ENCODE results near the gene NUP107.

NUP107 gene

DNA sequence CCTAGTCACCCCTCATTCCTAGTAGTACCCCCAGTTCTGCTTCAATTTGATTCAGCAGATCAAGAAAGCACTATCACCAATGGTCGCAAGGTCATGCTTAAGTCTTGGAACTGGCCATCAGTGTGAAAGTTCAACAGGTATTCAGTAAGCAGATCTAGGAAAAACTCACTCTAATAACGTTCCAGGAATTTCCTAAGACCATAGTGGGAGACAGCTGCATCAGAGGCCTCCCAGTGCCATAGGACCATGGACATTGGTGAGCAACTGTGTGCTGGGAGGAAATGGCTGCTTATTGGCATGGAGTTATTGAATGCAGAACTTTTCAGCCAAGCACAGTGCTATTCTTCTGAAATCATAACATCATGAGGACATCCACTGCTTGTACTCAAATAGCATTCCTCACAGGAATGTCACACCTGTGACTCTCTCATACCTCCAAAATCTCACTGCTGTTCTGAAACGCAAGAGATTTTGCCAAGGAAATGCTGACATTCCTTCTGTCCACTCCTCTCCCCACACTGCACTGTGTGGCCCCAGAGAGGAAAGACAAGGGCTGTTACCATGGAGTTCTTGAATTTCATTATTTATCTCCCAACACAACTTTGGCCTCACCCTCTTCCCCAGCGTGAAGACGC, 90.3 kb downstream of the NUP107 start:
- no peak for DNase-seq

- no peak for DNase-seq
These were observed 92.5 kb downstream of the NUP107 start for GRCh38 chr12:68779280-68779679.

DNA sequence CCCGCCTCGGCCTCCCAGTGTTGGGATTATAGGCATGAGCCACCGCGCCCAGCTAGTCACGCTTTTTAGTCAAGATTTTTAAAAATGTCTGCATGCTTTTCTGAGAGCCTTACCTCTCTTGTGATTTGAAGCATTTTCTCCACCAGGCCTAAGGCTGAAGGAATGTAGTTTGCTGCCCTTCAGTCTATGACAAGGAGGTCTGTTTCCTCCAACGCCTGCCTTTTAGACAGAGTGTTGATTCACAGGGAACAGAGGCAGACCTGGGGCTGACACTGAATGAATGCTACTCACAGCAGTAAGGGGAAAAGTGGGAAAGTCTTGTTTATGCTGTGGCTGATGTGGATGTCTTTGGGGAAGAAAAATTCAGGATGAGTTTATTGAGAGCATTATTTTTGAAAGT, 94.0 kb downstream of the NUP107 start:
- no peak for DNase-seq

- DNase-seq = no peak
These were observed 95.0 kb downstream of the NUP107 start for GRCh38 chr12:68781728-68782127.

- no peak for DNase-seq
These were observed 97.2 kb downstream of the NUP107 start for GRCh38 chr12:68784015-68784414.

DNA sequence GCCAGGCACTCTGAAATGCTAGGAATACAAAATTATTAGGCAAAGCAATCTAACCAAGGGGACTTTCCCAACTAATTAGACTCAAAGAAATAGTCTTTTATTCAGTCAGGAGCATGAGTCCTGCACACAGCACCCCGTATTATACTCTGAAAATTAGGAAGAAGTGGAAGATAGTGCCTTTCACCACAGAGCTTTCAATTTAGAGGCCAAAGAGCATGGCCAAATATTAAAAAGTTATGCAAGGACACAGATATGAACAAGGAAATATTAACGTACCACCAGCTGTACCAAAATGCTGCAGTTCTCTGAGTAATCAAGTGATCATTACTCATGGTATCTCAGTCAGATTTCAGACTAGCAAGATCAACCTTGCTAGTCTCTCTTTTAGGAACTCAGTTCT, 98.6 kb downstream of the NUP107 start:
- no peak for DNase-seq

DNA sequence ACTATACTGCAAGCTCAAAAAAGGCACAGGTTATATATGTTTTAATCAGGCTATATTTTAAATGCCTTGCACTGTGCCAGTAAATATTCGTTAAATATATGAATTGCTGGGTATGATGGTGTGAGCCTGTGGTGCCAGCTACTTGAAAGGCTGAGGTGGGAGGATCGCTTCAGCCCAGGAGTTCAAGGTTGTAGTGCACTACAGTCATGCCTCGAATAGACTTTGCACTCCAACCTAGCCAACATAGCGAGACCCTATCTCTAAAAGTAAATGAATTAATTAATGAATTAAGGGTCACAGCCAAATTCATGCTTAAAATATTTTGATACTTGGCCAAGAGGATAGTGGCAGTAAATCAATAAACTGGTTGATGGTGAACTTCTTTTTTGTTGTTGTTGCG, 99.0 kb downstream of the NUP107 start:
- DNase-seq = no peak

DNA sequence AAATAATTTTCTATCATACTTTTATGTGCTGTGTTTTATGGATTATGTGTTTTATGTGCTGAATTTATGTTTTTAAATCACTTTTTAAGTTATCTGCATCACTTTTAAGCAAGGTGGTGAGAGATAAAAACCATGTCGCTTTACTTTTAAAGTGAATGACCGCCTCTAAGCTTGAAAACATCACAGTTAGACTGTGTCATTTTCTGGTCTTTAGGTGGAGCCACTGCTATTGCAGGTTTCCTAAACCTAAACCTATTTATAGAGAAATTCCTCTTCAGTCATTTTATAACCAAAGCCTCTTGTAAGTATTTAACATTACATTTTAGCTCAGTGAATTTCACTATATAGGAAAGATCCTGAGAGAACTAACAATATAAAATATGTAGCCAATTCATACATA, 100.2 kb downstream of the NUP107 start:
- no peak for DNase-seq

DNA sequence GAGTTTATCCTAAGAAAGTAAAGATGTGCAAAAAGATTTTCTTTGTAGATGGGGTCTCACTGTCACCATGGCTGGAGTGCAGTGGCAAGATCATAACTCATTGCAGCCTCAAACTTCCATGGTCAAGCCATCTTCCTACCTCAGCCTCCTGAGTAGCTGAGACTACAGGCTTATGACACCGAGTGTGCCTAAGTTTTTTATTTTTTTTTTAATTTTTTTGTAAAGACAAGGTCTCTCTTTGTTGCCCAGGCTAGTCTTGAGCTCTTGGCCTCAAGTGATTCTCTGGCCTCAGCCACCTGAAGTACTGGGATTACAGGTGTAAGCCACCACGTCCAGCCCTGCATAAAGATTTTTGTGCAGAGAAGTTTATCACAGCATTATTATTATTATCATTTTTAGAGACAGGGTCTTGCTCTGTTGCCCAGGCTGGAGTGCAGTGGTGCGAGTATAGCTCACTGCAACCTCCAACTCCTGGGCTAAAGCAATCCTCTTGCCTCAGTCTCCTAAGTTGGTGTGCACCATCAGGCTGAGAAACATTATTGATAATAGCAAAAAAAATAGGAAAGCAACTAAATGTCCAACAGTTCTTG, 101.9 kb downstream of the NUP107 start:
- DNase-seq = no peak

DNA sequence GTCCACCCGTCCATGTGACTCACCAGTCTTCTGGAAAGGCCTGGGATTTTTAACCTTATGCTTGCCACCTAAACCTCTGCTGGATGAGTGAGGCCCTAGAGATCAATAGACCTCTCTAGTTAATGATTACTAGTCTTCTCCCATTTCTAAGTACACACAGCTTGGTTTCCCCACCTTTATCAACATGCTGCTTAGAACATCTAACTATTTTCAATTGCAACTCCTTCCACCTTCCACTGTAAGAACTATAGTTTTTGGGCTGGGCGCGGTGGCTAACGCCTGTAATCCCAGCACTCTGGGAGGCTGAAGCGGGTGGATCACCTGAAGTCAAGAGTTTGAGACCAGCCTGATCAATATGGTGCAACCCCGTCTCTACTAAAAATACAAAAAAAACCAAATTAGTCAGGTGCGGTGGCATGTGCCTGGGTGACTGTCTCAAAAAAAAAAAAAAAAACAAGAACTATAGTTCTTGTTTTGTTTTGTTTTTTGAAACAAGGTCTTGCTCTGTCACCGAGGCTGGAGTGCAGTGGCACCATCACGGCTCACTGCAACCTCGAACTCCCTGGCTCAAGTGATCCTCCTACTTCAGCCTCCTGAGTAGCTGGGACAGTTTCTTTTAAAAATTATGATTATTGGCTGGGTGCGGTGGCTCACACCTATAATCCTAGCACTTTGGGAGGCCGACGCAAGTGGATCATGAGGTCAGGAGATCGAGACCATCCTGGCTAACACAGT, 102.5 kb downstream of the NUP107 start:
- no peak for DNase-seq

DNA sequence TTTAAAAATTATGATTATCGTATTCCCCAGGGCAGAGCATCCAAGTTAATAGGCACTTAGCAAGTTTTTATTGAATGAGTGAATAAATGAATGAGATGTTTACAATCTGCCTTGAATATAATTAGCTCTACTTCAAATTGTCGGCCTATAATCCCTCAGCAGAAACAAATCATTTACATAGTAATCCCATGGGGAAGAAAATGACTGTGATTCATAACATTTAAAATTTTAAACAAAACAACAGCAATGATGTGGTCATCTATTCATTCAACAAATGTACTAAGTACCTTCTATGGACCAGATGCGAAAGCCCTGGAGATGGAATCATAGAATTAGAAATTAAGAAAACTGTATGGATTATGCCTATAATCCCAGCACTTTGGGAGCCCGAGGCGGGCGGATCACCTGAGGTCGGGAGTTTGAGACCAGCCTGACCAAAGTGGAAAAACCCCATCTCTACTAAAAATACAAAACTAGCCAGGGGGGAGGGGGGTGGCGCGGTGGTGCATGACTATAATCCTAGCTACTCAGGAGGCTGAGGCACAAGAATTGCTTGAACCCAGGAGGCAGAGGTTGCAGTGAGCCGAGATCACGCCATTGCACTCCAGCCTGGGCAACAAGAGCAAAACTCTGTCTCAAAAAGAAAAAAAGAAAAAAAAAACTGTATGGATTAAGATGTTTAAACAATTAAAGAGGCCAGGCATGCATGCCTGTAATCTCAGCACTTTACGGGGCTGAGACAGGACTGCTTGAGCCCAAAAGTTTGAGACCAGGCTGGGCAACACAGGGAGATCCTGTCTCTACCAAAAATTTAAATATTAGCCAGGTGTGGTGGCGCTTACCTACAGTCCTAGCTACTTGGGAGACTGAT, 103.5 kb downstream of the NUP107 start:
- no peak for DNase-seq

DNA sequence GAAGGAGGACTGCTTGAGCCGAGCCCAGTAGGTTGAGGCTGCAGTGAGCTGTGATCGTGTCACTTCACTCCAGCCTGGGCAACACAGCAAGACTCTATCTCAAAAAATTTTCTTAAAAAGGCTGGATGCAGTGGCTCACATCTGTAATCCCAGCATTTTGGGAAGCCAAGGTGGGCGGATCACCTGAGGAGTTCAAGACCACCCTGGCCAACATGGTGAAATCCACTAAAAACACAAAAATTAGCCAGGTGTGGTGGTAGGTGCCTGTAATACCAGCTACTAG, 104.1 kb downstream of the NUP107 start:
- DNase-seq = no peak

DNA sequence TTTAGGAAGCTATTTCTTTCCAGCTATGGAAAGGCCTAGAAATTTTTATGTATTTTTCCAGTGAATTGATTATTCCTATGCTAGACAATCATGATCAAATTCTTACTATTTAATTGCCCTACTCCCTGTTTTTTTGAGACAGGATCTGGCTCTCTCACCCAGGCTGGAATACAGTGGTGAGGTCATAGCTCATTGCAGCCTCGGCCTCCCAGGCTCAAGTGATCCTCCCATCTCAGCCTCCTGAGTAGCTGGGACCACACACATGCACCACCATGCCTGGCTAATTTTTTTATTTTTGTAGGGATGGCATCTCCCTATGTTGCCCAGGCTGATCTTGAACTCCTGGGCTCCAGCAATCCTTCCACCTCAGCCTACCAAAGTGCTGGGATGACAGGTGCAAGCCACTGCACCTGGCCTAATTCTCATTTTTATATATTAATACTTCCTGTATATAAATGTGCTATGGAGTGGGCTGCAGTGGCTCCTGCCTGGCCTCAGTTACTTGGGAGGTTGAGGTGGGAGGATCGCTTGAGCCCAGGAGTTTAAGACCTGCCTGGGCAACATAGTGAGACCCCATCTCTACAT, 105.2 kb downstream of the NUP107 start:
- no peak for DNase-seq

GRCh38 chr12:68792952-68793351, 106.2 kb downstream of the NUP107 start:
- DNase-seq = peak; percentile 5 to 61

DNA sequence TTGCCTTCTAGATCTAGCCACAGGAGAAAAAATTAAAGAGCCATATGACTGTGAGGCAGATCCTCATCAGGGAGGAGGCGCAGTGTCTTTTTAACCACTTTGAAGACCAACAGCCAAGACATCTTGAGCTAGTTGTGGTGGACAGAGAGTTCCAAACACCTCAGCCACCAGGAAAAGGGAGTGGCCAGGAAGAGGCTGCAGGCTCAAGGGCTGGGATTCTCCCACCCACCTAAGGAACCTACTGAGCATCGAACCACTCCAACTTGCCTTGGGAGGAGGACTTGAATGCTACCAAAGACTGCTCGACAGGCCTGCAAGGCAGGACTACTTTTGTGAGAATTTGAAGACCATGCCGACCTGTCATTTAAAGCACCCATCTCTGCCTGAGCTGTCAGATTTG, 106.7 kb downstream of the NUP107 start:
- DNase-seq = no peak

DNA sequence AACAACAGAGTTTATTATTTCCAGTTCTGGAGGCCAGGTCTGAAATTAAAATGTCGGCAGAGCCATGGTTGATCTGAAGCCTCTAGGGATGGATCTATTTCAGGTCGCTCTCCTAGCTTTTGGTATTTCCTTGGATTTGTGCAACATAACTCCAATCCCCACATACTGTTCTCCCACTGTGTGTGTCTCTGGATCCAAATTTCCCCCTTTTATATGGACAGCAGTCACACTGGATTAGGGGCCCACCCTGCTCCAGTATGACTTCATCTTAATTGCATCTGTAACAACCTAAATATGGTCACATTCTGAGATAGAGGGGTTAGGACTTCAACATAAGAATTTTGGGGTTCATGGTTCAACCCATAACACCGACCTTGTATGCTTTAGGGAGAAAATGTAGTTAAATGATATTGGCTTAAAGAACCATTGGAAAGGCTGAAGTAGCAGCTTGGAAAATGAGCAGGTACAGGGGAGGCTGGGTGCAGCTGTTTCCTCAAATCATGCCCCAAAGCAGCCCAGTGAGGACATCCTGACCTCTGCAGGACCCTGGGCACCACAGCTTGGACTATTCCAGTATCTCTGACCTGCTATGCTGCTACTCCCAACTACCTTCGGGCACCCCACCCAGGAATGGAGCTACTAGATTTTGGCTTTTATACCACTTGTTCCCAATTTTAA, 107.3 kb downstream of the NUP107 start:
- DNase-seq = no peak

GRCh38 chr12:68794653-68795251, 108.0 kb downstream of the NUP107 start:
- DNase-seq = no peak
